ENCODE measurements around the gene FHDC1.

FHDC1 gene

GRCh38 chr4:152929888-152930287 is 6.2 kb upstream of the FHDC1 start:
- no peak for DNase-seq (ENCODE audit: low read depth)
- TF ChIP-seq CTCF (IDR thresholded peaks at IDR 0.05; ENCODE audit: low read depth, low read length, missing control alignments): no peak
- in situ Hi-C loops (cut with HindIII; ENCODE audit: low sequenced_read_pairs): no loop called here
- H3K4me3 ChIP-seq (ENCODE audit: low read depth, low read length): no peak overlapping the region

DNA sequence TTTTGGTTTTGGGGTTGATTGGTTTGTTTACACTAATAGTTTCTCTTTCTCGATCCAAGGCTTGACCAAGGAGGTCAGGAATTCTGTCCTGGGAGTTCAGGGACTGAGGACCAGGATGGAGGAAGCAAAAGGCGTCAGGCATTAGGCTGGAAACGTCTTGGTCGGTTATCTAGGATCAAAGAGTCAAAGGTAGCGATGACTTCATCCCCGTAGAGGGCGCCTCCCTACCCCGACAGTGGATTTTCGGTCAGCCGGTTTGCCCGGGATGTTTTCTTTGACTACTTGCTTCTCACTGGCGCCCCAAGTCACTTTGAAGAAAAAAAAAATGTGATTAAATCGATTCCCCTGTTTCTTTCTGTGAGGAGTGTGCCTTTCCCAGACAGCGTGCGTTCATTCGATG is 980 bp upstream of the FHDC1 start:
- peak; percentile 3 for TF ChIP-seq CTCF (IDR thresholded peaks at IDR 0.05; ENCODE audit: low read depth, low read length, missing control alignments)
- no peak overlapping the region for H3K4me3 ChIP-seq (ENCODE audit: low read depth, low read length)
- DNase-seq (ENCODE audit: low read depth): no peak
- in situ Hi-C loops (cut with HindIII; ENCODE audit: low sequenced_read_pairs): no loop called here

DNA sequence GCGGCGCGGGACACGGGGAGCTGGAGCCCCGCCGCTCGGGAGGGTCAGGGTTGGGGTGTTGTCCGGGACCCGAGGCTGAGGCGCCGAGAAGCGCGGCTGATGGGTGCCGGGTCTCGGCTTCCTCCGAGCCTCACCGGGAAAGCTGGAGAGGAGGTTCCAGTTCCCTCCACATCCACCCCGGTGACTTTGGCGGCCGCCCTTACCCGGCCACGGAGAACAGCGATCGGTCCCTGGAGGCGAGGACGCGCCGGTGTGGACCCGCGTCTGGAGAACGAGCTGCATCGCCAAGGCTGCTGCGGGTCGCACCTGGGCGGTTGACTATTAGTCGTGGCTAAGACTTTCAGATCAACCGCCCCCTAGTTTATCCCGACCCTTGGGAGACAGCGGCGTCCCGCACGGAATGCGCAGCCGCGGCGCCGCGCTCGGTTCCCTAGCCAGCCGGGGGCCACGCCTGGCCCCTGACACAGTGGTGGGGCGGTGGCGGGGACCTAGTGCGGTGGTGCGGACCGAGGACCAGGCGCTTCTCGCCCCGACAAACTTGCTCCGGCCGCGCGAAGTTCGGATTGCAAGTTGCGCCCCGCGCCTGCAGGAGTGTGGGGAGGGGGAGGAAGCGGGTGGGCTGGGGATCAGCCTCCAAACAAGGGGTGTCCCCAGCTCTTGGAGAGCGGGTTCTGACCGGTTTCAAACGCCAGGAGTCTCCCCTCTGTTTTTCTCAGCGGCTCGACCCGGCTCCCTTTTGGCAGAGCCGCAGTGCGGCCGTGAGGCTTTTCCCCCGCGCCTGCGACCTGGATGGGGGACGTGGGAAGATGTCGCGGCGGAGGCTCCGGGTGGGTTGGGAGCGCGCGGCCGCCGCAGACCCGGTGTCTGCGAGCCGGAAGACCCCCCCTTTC is 568 bp downstream of the FHDC1 start:
- no peak for DNase-seq (ENCODE audit: low read depth)
- in situ Hi-C loops (cut with HindIII; ENCODE audit: low sequenced_read_pairs): no loop called here
- peak overlapping the region; percentile 57 for H3K4me3 ChIP-seq (ENCODE audit: low read depth, low read length)
- no peak for TF ChIP-seq CTCF (IDR thresholded peaks at IDR 0.05; ENCODE audit: low read depth, low read length, missing control alignments)

GRCh38 chr4:152937336-152938236 is 1.5 kb downstream of the FHDC1 start:
- in situ Hi-C loops (cut with HindIII; ENCODE audit: low sequenced_read_pairs): no loop called here
- no peak for DNase-seq (ENCODE audit: low read depth)
- TF ChIP-seq CTCF (IDR thresholded peaks at IDR 0.05; ENCODE audit: low read depth, low read length, missing control alignments): no peak
- H3K4me3 ChIP-seq (ENCODE audit: low read depth, low read length): peak overlapping the region; percentile 57

GRCh38 chr4:152938237-152938947 is 2.3 kb downstream of the FHDC1 start:
- no peak for TF ChIP-seq CTCF (IDR thresholded peaks at IDR 0.05; ENCODE audit: low read depth, low read length, missing control alignments)
- H3K4me3 ChIP-seq (ENCODE audit: low read depth, low read length): peak overlapping the region; percentile 57
- in situ Hi-C loops (cut with HindIII; ENCODE audit: low sequenced_read_pairs): no loop called here
- no peak for DNase-seq (ENCODE audit: low read depth)

GRCh38 chr4:152939621-152940020 is 3.5 kb downstream of the FHDC1 start:
- DNase-seq (ENCODE audit: low read depth): no peak
- H3K4me3 ChIP-seq (ENCODE audit: low read depth, low read length): no peak overlapping the region
- in situ Hi-C loops (cut with HindIII; ENCODE audit: low sequenced_read_pairs): no loop called here
- no peak for TF ChIP-seq CTCF (IDR thresholded peaks at IDR 0.05; ENCODE audit: low read depth, low read length, missing control alignments)

Measured in astrocyte of the cerebellum (primary cell).